MCF 10A (cell line): Measurements from ENCODE around the gene XXYLT1. TPM values are rescaled to one million over a fixed set of nuclear protein-coding genes. Genes with fewer than 3 reads are reported as not detected.

Source experiments
- BruUV-seq: library from RNA; stranded (reverse); fragments of 400-500 nt; replicated peaks from 2 replicates; lab custom pipeline; 2021; lab: Mats Ljungman, UMichigan
- CTCF ChIA-PET: fragments of 300-600 bp; sonication (Branson Sonifier 250); formaldehyde crosslinking; extraction: SDS; loops from one replicate; lab custom pipeline; 2021; ENCODE audit warnings: antibody characterized with exemption, inconsistent platforms; lab: Yijun Ruan, JAX
- POLR2A ChIA-PET: fragments of 300-600, 350-650 bp; sonication (Branson Sonifier 250); formaldehyde crosslinking; extraction: SDS; loops from one replicate; lab custom pipeline; 2020; ENCODE audit warnings: antibody characterized with exemption, inconsistent platforms; lab: Yijun Ruan, JAX
- DNase-seq: peaks from one replicate; pipeline ENCODE4 v3.0.0-alpha.2; 2018; ENCODE audit not compliant: unreplicated experiment
- H3K27ac Mint-ChIP-seq: one replicate; pipeline ENCODE4 v1.8.0; 2022; ENCODE audit warnings: mild to moderate bottlenecking, low read depth, mixed read lengths; ENCODE audit not compliant: unreplicated experiment
- H3K27me3 Mint-ChIP-seq: one replicate; pipeline ENCODE4 v1.8.0; 2022; ENCODE audit warnings: mixed read lengths; ENCODE audit not compliant: insufficient read depth, unreplicated experiment
- H3K36me3 Mint-ChIP-seq: one replicate; pipeline ENCODE4 v1.8.0; 2022; ENCODE audit warnings: mild to moderate bottlenecking, moderate library complexity, mixed read lengths; ENCODE audit not compliant: insufficient read depth, unreplicated experiment
- H3K4me1 Mint-ChIP-seq: one replicate; pipeline ENCODE4 v1.8.0; 2022; ENCODE audit warnings: mixed read lengths; ENCODE audit not compliant: insufficient read depth, unreplicated experiment
- H3K4me3 Mint-ChIP-seq: one replicate; pipeline ENCODE4 v1.8.0; 2022; ENCODE audit warnings: mild to moderate bottlenecking, moderate library complexity, mixed read lengths; ENCODE audit not compliant: unreplicated experiment
- H3K9me3 Mint-ChIP-seq: one replicate; pipeline ENCODE4 v1.8.0; 2022; ENCODE audit warnings: mixed read lengths; ENCODE audit not compliant: unreplicated experiment
- CTCF ChIP-seq: fragments of 200-600 bp; IDR thresholded peaks from one replicate; pipeline ENCODE4 v1.8.0; 2022; ENCODE audit warnings: antibody characterized with exemption, mild to moderate bottlenecking; ENCODE audit not compliant: unreplicated experiment
- intact Hi-C: fragments of 100-400 bp; cut with micrococcal nuclease; formaldehyde crosslinking; loops from 2 replicates; pipeline ENCODE4 v1.14.1; 2022
- total RNA-seq: library from RNA; stranded (reverse); gene quantifications from 2 replicates; pipeline ENCODE4 v1.2.3, GENCODE V29; 2022

Gene XXYLT1
- total RNA-seq, 1 experiment from 2014 or later = 10.0 TPM

- Mint-ChIP-seq H3K9me3 (no peaks in the 10 kb centered on the region), H3K36me3 (peaks cover 5% of the 10 kb centered on the region), H3K4me1 (peaks cover 21% of the 10 kb centered on the region), H3K27me3 (no peaks in the 10 kb centered on the region), H3K27ac (no peak overlapping the region), H3K4me3 (no peak overlapping the region)
- DNase-seq = no peak
- TF ChIP-seq CTCF = no peak
- POLR2A ChIA-PET = interaction anchor here (1.0 to 1.5 kb wide), 3 partner anchors 582 to 592 kb away, joined by 3 to 4 read pairs (median 3); partner anchors contain the start of gene LSG1
- CTCF ChIA-PET = interaction anchor here (0.6 to 8.3 kb wide), 4 partner anchors 9 to 592 kb away, joined by 3 to 69 read pairs (median 5); partner anchors contain the start of gene LSG1
- intact Hi-C loops = loop anchor here (5.0 kb wide), 1 partner anchor 262 kb away; no protein-coding TSS in a partner anchor
- BruUV-seq = no TSS peak
Measured at GRCh38 chr3:195263925-195264600, 6.9 kb downstream of the XXYLT1 start.

- BruUV-seq = no TSS peak
- DNase-seq = no peak
- CTCF ChIA-PET = interaction anchor here (0.6 to 3.7 kb wide), 7 partner anchors 8 to 592 kb away, joined by 3 to 41 read pairs (median 4); partner anchors contain the start of genes LSG1 and XXYLT1
- Mint-ChIP-seq H3K27me3 (no peaks in the 10 kb centered on the region), H3K9me3 (no peaks in the 10 kb centered on the region), H3K4me3 (no peak overlapping the region), H3K27ac (no peak overlapping the region), H3K36me3 (peaks cover 5% of the 10 kb centered on the region), H3K4me1 (peaks cover 16% of the 10 kb centered on the region)
- no peak for TF ChIP-seq CTCF
- POLR2A ChIA-PET = interaction anchor here (1.5 kb wide), 1 partner anchor 581 kb away, joined by 4 read pairs; no protein-coding TSS in a partner anchor
- intact Hi-C loops = loop anchor here (5.0 kb wide), 1 partner anchor 261 kb away; no protein-coding TSS in a partner anchor
Measured at GRCh38 chr3:195263193-195263924, 7.6 kb downstream of the XXYLT1 start.

GRCh38 chr3:195261925-195262324, 9.0 kb downstream of the XXYLT1 start:
- Mint-ChIP-seq H3K9me3 (no peaks in the 10 kb centered on the region), H3K27ac (no peak overlapping the region), H3K36me3 (peaks cover 5% of the 10 kb centered on the region), H3K4me3 (no peak overlapping the region), H3K27me3 (no peaks in the 10 kb centered on the region), H3K4me1 (peaks cover 11% of the 10 kb centered on the region)
- ChIA-PET POLR2A (interaction anchor here (0.6 to 2.9 kb wide), 3 partner anchors 390 to 794 kb away, joined by 3 to 14 read pairs (median 5); partner anchors contain the start of gene LSG1), CTCF (interaction anchor here (0.6 to 3.7 kb wide), 8 partner anchors 9 to 599 kb away, joined by 3 to 41 read pairs (median 4); partner anchors contain the start of genes LSG1 and XXYLT1)
- no peak for DNase-seq
- intact Hi-C loops = loop anchor here (5.0 kb wide), 1 partner anchor 260 kb away; no protein-coding TSS in a partner anchor
- BruUV-seq = no TSS peak
- no peak for TF ChIP-seq CTCF
